CD4-positive, alpha-beta T cell treated with Interleukin-17A for 1 hour (primary cell): Measurements from ENCODE around the gene ASTN2.

Experiments used
- DNase-seq: peaks from one replicate; pipeline ENCODE4 v3.0.0-alpha.2; 2020

The ASTN2 gene

DNA sequence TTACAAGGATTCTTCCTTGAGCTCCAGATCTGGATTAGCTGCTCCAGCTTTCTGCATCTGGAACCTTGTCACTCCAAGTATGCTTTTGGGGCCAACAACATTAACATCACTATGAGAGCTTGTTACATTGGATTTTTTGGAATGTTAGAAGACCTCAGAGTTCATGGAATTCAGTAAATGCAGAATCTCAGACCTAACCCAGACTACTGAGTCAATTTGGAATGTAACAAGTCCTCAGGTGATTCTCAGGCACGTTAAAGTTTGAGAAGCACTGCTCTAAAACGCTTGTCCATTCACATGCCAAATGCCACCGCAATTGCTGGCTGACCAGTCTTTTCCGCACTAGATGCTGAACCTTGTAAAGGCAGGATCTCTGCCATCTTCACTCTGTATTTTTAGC, 979.2 kb downstream of the ASTN2 start:
- DNase-seq: no peak

DNA sequence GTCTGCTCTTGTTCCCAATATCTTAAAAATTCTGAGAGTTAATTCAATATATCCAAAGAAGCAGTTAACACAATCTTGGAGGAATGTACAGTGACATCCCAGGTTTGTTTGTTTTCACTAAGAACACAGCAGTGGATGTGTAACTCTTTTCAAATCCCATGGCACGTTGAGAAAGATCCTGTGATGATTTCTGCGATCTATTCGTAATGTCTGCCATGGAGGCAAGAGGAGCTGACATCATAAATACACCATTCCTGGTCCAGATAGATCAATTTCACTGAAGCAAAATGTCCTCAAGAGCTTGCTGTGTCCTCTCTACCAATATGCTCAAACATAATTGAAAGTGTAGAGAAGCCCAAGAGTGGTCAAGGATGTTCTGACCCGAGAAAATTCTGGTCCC, 980.5 kb downstream of the ASTN2 start:
- no peak for DNase-seq

- no peak for DNase-seq
Observed at GRCh38 chr9:116432051-116432450, 982.8 kb downstream of the ASTN2 start.

DNA sequence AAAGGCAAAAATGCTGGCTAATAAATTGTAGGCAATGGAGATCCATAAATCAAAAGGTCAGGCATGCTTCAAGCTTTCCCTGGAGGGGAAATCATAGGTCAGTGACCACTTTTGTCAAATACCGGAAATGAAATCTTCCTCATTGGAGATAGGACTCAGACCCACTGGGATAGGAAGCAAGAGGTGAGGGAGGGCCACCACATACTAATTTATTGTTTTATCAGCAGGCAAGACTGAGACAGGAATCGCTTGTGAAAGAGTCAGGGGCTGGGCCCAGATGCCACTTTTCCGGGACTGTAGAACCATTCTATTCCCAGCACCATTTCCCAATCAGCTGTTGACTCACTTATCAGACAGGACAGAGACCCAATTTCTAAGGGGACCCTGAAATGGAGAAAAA, 984.0 kb downstream of the ASTN2 start:
- DNase-seq: no peak

DNA sequence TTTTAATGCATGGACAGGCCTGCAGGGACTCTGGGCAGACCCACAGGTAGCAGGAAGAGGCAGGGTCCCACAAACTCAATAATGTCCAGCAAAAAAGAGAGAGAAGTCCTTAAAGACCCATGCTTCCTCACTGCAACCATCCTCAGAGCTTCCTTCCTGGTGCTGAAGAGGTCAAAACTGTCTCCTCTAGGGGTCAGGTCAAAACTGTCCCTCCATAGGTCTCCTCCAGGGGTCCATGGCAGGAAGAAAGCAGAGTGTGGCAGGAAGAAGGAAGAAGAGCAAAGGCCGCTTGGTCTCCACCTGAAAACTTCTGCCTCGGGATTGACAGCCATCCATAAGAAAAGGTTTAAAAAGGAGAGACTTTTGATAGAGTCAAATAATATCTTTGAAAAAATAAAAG, 989.6 kb downstream of the ASTN2 start:
- DNase-seq: no peak

DNA sequence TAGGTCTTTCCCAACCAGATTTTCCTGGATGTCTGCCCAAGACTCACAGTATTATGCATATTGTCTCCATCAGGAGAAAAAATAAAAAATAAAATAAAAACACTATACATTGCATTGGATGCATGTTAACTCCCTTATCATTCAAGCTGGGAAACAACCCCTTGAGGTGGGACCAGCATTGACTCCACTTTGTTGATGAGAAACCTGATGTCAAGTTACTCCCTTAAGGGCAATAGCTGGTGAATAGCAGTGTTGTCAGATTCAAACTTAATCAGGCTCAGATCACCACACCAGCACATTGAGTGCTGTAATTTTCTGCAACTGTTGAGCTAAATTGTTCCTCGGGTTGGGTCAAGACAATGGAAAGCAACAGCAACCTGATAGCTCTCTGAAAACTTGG, 991.7 kb downstream of the ASTN2 start:
- DNase-seq: no peak

- no peak for DNase-seq
Observed at GRCh38 chr9:116422119-116422979, 992.5 kb downstream of the ASTN2 start.

DNA sequence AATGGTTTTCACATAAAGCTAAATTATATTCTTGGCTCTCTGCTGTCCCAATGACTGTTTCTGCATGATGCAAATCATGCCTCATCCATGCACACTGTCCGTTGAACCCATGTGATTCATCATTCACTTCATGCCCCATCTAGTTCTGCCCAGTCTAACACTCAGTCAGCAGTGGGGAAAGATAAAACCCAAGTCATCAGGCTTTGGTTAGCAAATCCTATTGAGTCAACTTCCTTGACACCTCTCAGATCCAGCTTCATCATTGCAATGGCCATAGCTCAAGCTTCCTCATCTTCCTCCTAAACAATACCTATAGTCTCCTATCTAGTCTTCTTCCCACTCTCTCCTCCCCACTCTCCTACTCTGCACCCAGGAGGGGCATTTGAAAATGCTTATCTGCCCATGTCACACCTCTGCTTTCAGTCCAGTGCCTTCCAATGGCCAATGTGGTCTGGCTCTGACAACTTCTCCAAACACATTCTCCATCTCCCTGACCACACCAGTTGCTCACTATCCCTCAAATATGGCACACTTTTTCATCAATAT, 993.8 kb downstream of the ASTN2 start:
- DNase-seq: no peak

DNA sequence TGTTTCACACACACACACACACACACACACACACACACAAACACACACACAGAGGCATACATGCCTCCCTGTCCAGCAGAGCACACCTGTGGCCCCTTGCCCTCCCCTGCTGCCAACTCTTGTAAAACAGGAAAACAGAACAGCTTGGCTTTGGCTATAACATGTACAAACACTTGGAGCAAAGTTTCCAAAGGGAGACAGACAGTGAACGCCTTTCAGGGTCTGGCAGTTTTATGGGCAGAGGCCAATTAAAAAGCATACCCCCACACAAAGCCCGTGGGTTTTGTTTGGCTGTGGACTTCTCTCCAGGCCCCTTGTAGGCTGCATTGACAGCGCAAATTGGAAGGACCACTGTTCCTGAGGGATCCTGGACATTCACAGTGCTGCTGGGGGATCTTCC, 995.7 kb downstream of the ASTN2 start:
- no peak for DNase-seq

DNA sequence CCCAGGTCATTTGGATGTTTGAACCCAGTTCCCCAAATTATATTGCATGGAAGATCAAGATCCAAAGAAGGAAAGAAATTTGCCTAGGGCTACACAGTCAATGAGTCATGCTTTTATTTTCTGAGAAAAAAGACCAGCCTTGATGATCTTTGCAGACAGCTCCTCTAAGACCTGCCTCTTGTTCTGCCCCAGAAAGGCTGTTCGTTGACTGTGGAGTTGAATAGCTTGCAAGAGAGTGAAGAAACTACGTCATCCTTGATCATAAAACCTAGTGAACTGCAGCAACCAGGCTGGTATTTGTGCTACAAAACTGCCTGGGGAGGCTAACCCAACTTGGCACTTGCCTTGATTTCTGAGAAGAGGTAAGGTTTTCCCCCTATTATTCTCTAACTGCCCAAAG, 997.4 kb downstream of the ASTN2 start:
- no peak for DNase-seq

- no peak for DNase-seq
Observed at GRCh38 chr9:116416421-116416820, 998.4 kb downstream of the ASTN2 start.

GRCh38 chr9:116414374-116414773, 1000.5 kb downstream of the ASTN2 start:
- DNase-seq: no peak

DNA sequence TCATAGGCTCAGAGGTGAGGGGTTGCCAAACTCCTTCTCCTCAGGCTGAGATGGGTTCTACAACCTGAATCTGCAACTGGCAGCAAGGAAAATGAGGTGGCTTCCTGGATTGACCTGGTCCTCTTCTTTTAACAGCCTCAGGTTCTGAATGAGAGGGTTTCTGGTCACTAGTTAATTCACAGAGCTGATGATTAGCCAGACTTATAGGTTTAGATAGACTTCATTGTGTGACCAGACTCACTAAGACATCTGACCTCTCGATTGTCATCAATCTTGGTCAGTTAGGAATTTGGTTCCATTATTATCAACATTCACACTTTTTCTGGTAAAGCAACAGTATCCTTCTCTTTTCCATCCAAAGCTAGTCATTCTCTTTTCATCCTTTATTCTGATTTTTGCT, 1003.4 kb downstream of the ASTN2 start:
- DNase-seq: no peak

- DNase-seq: no peak
Observed at GRCh38 chr9:116409638-116410037, 1005.2 kb downstream of the ASTN2 start.

DNA sequence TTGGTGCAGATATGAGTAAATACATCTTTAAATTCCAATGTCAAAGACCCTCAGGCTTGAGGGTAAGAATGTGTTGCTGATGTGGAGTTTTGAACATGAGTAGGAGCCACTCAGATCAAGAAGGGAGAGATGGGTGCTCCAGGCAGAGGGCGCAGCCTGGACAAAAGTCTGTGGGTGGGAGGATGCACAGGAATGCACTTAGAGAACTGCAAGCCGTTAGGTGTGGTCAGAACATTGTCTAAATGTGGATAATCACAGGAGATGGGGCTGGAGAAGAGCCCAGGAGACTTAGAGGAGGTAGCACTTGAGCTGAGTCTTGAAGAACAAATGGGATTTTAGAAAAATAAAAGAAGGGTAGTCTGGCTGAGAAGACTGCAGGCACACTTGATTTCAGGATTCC, 1005.7 kb downstream of the ASTN2 start:
- DNase-seq: no peak

DNA sequence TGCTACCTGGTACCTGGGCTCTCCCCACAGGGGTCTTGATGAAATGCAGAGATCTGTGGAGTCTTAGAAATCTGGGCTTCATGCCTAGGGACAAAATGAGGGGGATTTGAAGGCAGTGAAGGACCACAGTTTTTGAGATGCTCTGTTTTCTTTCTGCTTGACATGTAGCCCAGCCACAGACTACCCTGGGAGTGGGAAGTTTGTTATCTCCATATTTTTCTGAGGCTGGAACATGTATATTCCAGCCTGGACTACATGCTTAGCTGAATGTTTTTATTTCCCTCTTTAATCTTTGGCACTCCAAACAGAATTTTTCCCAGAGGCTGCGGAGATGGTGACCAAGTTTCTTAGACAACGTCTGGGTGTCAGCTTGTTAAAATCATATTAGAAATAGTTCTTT, 1008.4 kb downstream of the ASTN2 start:
- DNase-seq: no peak

DNA sequence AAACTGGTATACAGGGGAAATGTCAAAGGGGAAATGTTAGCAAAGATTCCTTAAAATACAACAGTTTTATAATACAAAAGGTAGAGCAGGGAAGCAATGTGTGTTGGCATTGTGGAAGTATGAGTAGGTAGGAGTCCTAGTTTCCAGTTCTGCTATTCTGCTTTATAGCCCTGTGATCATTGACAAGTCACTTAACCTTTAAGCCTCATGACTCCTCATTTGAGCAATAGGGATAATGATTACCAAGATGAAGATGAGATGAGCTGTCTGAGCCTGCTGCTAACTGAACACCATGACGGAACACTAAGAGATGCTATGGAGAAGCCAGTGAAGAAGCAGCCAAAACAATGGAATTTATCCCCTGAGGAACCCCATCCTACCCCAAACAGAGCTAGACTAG, 1009.5 kb downstream of the ASTN2 start:
- no peak for DNase-seq

DNA sequence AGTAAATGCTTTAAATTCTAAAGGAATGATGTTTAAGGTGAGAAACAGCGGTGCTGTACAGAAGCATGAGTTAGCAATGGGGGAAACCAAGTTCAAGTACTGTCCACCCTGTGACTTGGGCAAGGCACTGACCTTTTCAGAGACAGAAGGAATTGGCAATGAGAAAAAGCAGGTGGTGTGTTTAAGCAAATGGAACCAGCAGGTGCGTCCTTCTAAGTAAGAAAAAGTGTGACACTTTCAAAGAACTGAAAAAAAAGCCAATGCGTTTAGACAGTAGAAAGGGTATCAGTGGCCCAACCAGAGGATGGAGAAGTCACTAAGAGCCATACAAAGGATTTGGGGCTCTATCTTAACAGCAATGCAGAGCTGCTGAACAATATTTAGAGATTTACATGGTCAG, 1010.6 kb downstream of the ASTN2 start:
- no peak for DNase-seq

DNA sequence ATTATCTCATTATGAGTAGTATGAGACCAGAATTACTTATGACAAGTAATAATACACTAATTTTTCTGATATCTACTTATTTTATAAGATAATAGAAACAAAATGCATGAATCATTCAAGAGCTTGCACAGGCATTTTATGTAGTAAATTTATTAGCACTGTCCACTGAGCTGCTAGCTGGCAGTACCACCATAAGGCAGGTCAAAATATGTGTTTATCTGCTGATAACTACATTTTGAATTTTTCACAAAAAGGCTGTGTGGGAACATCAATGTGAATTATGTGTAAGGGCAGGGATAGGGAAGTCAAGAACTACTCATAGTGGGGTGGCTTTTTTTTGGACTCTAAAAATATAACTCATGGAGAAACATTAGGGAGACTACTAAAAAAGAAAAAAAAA, 1011.7 kb downstream of the ASTN2 start:
- DNase-seq: no peak

DNA sequence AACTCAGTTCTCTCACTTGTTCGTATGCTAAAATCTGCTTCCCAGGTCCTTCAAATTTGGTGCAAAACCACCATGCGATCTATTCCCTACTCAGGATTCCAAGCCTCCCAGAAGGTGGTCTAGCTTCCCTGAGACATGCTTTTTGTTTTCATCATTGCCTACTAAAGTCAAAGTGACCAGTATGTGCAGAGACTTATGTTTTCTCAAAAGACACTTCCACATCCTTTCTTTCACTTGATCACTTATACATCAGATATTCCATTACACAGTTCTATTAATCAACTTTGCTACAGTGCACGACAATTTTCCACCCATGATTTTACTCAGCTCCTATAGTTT, 1019.2 kb downstream of the ASTN2 start:
- no peak for DNase-seq

DNA sequence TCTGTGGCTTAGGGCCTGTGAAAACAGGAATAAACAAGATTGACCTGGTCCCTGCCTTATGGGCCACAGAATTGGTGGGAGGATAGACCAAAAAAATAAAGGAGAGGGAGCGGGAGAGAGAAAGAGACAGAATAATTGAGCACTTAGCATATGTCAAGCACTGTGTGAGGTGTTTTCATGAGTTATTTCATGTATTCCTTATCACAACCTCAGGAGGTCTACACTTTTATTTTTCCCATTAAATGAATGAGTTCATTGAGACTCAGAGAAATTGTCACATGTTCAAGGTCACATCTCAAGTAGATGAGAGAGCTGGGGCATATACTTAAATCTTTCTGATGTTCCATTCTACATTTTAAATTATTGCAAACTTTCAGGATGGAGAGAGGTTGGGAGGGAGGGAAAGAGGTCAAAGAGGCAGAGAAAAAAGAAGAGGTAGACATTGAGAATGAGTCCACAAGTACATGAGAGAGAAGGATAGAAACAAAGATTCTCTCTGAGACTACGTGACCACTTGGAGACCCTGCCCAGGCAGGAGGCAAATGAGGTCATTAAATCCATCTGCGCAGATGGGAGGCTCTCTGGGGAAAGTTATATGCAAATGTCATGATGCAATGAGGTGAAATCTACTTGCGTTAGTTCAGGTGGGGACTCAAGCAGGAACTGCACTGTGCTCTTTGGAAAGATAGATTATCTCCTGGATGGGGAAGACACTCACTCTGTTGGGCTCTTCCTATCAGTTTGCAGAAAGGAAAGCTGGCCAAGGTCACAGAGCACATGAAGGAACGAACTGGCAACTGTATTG, 1019.8 kb downstream of the ASTN2 start:
- DNase-seq: no peak

- no peak for DNase-seq
Observed at GRCh38 chr9:116394070-116394469, 1020.8 kb downstream of the ASTN2 start.

- no peak for DNase-seq
Observed at GRCh38 chr9:116393198-116393597, 1021.7 kb downstream of the ASTN2 start.

- DNase-seq: no peak
Observed at GRCh38 chr9:116391306-116391900, 1023.5 kb downstream of the ASTN2 start.
